SW480 (cell line): ENCODE measurements around the gene TRANK1.
A peak's percentile ranks its signal among the peaks of the same experiment; 100 is the strongest.

Experiments
- DNase-seq: peaks from one replicate; pipeline ENCODE4 v3.0.0-alpha.2; 2016; ENCODE audit warnings: low spot score

TRANK1 gene

GRCh38 chr3:36843065-36844051, 101.5 kb downstream of the TRANK1 start:
- peak; percentile 8 for DNase-seq

- no peak for DNase-seq
Observed at GRCh38 chr3:36842275-36842674, 102.6 kb downstream of the TRANK1 start.

GRCh38 chr3:36840453-36840921, 104.4 kb downstream of the TRANK1 start:
- DNase-seq, result no peak

DNA sequence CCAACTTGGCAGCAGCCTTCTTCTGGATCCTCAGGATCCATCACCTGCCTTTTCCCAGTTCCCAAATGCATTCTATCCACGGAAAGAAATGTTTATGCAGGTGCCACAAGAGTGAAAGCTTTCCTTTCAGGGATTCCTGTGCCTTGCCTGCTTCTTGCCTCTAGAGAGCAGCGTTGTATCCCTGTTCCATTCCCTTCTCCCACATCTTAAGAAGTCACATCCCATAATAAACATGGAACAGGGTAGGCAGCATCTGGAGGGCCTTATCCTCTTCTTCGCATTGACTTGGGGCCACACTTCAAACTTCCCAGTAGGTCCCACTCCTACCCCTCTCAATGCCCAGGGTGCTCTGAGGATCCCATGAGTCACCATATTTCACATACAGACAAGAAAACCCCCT, 107.8 kb downstream of the TRANK1 start:
- DNase-seq, result no peak

DNA sequence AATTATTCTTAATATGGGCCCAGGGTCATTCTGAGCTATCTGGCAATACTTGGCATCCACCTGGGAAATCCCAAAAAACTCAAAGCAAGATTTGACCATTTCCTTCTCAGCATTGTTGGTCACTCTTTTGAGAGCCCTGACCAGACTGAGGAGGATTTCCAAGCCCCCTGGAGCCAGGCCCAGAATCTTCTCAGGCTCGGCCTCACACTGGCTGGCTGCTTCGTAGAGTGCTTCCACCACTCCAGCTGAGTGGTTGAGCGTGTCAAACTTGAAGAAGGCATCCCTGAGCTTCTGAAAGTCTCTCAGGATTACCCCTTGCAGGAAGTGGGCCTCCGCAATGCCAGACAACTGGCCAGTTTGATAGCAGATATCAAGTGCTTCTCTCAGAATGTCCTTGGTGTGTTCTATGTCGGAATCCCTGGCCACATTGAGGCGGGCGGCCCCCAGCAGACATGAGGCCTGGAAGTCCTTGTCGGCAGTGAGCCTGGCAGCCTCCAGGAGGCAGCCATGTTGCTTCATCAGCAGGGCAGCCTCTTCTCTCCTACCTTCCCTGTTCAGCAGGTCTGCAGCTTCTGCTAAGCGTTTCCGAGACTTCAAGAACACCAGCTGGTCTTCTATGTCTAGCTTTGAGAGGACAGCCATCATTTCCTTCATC, 111.6 kb downstream of the TRANK1 start:
- DNase-seq, result no peak

GRCh38 chr3:36832406-36832805, 112.4 kb downstream of the TRANK1 start:
- no peak for DNase-seq

GRCh38 chr3:36827133-36827532, 117.7 kb downstream of the TRANK1 start:
- no peak for DNase-seq

DNA sequence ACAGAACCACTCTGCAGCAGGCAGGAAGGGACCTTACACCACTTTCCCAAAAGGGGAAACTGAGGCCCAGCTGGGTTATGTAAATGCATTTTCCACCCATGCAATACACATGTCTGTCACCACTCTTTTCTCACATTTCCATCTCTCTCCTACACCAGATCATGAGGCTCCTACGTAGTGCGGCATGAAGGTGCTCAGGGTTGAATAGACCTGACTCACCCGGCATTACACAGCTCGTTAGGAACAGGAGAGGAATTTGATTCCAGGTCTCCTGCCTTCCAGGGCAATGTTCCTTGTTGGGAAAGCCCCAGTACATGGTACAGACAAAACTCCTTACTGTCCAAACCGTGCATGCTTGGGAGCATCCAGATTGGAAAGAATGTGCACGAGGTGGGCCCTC, 118.6 kb downstream of the TRANK1 start:
- no peak for DNase-seq

DNA sequence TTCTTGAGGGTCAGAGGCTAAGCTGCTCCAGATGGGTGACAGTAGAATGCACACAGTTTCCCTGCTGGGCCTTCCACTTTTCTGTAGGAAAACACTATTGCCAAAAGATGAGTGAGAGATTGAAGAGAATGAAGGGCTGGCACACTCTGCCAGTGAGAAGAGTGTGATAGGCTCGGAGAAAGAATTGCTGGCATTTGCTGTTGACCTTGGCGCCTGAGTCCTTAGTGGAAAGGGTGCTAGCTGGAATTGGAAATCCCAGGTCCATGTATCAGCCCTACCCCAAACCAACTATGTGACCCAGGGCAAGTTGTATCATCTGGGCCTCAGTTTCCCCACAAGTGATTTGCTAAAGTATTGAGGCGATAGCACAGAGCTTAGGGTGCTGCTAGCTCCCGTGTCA, 120.4 kb downstream of the TRANK1 start:
- DNase-seq, result no peak

GRCh38 chr3:36823806-36824205, 121.0 kb downstream of the TRANK1 start:
- DNase-seq, result no peak

- DNase-seq, result no peak
Observed at GRCh38 chr3:36820083-36820482, 124.8 kb downstream of the TRANK1 start.

GRCh38 chr3:36817806-36818533, 126.9 kb downstream of the TRANK1 start:
- no peak for DNase-seq

DNA sequence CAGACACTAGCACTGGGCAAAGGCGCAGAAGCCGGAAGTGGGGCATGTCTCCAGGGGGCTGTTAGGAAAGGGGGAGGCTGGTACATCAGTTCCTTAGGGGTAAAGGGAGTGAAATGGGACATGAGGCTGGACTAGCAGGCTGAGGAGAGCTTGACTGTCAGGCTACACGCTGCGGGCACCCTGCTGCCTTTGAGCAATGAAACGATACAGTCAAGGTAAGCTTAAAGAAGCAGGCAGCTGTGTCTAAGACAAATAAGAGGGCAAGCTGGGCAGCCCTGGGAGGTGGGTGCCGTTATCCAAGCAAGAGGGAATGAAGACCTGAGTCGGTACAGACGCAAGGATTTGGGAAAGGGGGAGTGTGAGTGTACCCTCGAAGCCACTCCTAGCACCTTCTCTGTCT, 129.5 kb downstream of the TRANK1 start:
- no peak for DNase-seq

DNA sequence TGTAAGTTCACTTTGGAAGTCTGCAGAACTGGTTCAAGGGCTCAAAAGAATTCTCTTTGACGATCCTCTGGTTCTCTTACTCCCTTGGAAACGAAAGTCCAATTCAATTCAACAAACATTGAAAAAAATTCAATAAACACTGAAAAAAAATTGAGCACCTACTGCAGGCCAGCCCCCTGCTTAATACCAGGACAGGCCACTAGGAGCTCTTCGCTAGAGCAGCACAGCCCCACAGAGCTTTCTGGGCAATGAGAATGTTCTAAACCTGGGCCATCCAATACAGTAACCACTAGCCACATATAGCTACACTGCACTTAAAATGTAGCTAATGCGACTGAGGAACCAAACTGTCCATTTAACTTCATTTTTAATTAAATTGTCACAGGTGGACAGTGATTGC, 130.1 kb downstream of the TRANK1 start:
- DNase-seq, result no peak

DNA sequence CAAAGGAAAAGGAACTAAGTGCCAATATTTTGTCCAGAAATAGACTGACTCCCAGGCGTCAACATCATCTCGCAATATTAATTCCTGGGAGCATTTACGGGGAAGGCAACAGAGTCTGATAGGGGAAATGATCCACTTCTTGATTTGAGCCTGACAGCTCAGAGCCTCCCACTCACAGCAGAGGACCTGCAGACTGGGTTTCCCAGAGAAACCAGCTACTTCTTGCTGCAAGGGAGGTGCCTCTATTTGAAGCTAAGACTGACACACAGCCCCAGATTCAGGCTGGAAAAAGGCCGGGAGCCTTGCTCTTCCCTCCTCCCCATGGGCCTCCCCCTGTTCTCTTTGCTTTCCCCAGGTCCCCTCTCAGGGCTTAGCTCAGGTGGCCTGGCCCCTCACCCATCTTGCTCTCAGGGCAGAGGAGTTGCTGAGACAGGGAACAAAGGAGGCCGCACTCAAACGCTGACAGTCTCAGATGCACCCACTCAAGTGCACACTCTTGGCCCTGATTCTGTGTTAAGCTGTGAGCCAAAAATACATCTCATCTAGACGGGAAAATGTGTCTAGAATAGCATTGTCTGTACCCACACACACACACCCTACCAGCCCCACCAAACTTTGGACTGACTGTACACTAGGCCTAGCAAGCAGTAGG, 130.7 kb downstream of the TRANK1 start:
- DNase-seq, result no peak

DNA sequence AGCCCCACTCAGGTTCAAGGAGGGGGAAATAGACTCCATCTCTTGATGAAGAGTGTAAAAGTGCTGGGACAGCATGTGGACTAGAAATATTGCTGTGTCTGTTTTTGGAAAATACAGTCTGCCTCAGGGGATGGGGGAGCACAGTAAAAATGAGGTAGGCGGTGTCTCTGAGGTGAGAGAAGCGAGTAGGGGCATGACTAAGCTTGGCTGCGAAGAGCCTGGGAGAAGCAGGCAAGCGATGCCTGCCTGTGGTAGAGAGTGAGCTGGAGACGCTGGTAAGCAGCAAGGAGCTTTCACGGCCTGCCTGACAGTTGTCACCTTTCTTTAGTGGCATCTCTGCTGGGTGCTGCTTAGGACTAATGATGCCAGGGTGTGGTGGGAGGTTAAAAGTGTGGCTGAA, 131.5 kb downstream of the TRANK1 start:
- no peak for DNase-seq

GRCh38 chr3:36812240-36812639, 132.6 kb downstream of the TRANK1 start:
- DNase-seq, result no peak

GRCh38 chr3:36811768-36812167, 133.1 kb downstream of the TRANK1 start:
- no peak for DNase-seq

- no peak for DNase-seq
Observed at GRCh38 chr3:36804295-36805055, 140.4 kb downstream of the TRANK1 start.

- no peak for DNase-seq
Observed at GRCh38 chr3:36803091-36803791, 141.6 kb downstream of the TRANK1 start.
